Prostate gland (tissue), 2 donors: ENCODE measurements around the gene GPER1.

Experiments
- CTCF ChIP-seq, 4 experiments: fragments of 200-600 bp in 2 of 4; fragments of 450-650 bp in 2 of 4; sonication (generic) in 2 of 4; IDR thresholded peaks; 1 replicate in 3 of 4; 2 replicates in 1 of 4; pipeline ENCODE4 v1.5.1; 2016 to 2019; ENCODE audit warnings: antibody characterized with exemption in 4 of 4, mild to moderate bottlenecking in 2 of 4, moderate library complexity in 2 of 4
- POLR2AphosphoS5 ChIP-seq: sonication (generic); formaldehyde crosslinking; IDR thresholded peaks from one replicate; pipeline ENCODE4 v1.6.1; 2017; ENCODE audit warnings: antibody characterized with exemption

GRCh38 chr7:1060315-1061072 is 27.4 kb upstream of the GPER1 start:
- TF ChIP-seq CTCF (IDR thresholded peaks at IDR 0.05) (no peak), POLR2AphosphoS5 (no peak)
